Astrocyte (in vitro differentiated cells and primary cell): Measurements from ENCODE around the gene ZDHHC17.

Experiments used
- CTCF ChIP-seq: IDR thresholded peaks from 2 replicates; pipeline ENCODE4 v1.5.1; 2011; ENCODE audit warnings: low read depth, mild to moderate bottlenecking, inconsistent platforms, low read length, moderate library complexity; ENCODE audit not compliant: insufficient read depth
- EZH2 ChIP-seq: IDR thresholded peaks from 2 replicates; pipeline ENCODE4 v1.6.1; 2012; ENCODE audit warnings: mild to moderate bottlenecking, low read length, inconsistent platforms; ENCODE audit not compliant: insufficient read depth

- TF ChIP-seq CTCF (no peak), EZH2 (no peak)
Measured at GRCh38 chr12:76896274-76896673, 132.4 kb downstream of the ZDHHC17 start.
